Heart left ventricle (tissue), 13 donors: Measurements from ENCODE around the gene VPS4B.

Source experiments
- POLR2A ChIP-seq, 2 donors: fragments of 450-650 bp; IDR thresholded peaks; one replicate each; pipeline ENCODE4 v1.6.1; 2017; ENCODE audit warnings: antibody characterized with exemption in 2 of 2, mild to moderate bottlenecking in 2 of 2, moderate library complexity in 2 of 2
- TF ChIP-seq, protein P1 (sequence below), 12 donors: fragments of 200-600 bp; sonication (generic) in 4 of 12; IDR thresholded peaks; one replicate each; pipeline versions ENCODE4 v1.5.0 to v1.8.0; 2018 to 2022; ENCODE audit warnings: antibody characterized with exemption in 12 of 12, mild to moderate bottlenecking in 5 of 12
- donor health status: ischemic (EF 13 %, LVEDD 7.1; RV severe dilation, severe dysfunction).
- donor health status: DM: no; HTN: yes; CAD: no.
- donor health status: DM: no; HTN: no; CAD: no.
- donor health status: ischemic (EF 25% LVEDD 6.9; RV normal size, moderate dysfunction).
- donor health status: ischemic (EF 25% LVEDD 5.7; RV mildly dilated, moderate dysfunction).
- donor health status: ischemic (EF 35%, LVEDD 5.7; RV mildly dilated, moderate dysfunction).
- donor health status: nonischemic (EF 11% LVEDD 7.7; RV severe dilation, severe dysfunction).
- donor health status: DM: yes; HTN: yes; CAD: no.
- donor health status: PGD.
- donor health status: ischemic (EF 29% LVEDD 5.4; RV normal size, mild dysfunction).
- donor health status: nonischemic (EF 23%, LVEDD 6.1; RV moderate dilation, normal function).

DNA sequence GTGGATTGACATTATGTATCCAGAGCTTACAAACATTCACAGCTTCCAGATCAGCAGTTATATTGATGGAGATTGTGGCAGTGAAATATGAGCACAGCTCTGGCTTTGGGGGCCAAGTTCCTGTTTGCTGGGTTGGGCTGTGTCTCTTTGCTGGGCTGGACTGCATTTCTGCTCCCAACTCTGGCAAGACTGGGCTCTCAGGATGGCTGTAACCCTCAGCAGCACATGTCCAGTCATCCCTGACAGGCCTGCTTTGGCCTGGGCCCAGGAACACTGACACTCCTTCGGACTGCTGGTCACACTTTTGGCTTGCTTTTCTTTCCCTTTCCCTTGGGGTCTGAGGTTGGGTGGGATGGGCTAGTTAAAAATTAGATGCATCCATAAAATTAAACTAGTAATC is 17.9 kb upstream of the VPS4B start:
- no peak for TF ChIP-seq POLR2A (IDR thresholded peaks at IDR 0.05)
- TF ChIP-seq, protein P1, sequence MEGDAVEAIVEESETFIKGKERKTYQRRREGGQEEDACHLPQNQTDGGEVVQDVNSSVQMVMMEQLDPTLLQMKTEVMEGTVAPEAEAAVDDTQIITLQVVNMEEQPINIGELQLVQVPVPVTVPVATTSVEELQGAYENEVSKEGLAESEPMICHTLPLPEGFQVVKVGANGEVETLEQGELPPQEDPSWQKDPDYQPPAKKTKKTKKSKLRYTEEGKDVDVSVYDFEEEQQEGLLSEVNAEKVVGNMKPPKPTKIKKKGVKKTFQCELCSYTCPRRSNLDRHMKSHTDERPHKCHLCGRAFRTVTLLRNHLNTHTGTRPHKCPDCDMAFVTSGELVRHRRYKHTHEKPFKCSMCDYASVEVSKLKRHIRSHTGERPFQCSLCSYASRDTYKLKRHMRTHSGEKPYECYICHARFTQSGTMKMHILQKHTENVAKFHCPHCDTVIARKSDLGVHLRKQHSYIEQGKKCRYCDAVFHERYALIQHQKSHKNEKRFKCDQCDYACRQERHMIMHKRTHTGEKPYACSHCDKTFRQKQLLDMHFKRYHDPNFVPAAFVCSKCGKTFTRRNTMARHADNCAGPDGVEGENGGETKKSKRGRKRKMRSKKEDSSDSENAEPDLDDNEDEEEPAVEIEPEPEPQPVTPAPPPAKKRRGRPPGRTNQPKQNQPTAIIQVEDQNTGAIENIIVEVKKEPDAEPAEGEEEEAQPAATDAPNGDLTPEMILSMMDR (IDR thresholded peaks at IDR 0.05), result no peak
